Measurements from ENCODE around the gene PKN3. TPM values are rescaled to one million over a fixed set of nuclear protein-coding genes. Genes with fewer than 3 reads are reported as not detected.
A peak's percentile ranks its signal among the peaks of the same experiment; 100 is the strongest.

PKN3 gene
- total RNA-seq, 4 donors from 2014 or later, result 4.4 to 7.6 (median 6.4) TPM

DNA sequence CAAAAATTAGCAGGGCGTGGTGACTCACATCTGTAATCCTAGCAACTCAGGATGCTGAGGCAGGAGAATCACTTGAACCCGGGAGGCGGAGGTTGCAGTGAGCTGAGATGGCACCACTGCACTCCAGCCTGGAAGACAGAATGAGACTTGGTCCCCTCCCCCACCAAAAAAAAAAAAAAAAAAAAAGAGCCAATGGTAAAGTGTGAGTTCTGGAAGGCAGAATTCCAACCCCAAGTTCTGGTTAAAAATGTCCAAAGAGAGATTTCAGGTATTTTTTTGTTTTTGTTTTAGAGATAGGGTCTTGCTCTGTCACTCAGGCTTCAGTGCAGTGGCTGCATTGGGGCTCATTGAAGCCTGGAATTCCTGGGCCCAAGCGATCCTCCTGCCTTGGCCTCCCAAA lies 14.8 kb upstream of the PKN3 start:
- Histone ChIP-seq H3K27me3 (no peaks in the 10 kb centered on the region), H3K9me3 (no peaks in the 10 kb centered on the region), H3K27ac (peak overlapping the region in 1 of 3 donors; percentile 92), H3K4me1 (peaks cover 41 to 55% of the 10 kb centered on the region in 2 donors), H3K4me3 (replicated peaks in 1 of 3) (no peak overlapping the region), H3K36me3 (peaks cover 7 to 9% of the 10 kb centered on the region in 2 donors)
- intact Hi-C loops (cut with DNase I), result loop anchor here (10.0 kb wide), 1 partner anchor 53 kb away; no protein-coding TSS in a partner anchor
- WGBS, 2 donors, result 91 to 95% methylated on average over 4 of the region's 4 CpGs
- TF ChIP-seq, protein P1, sequence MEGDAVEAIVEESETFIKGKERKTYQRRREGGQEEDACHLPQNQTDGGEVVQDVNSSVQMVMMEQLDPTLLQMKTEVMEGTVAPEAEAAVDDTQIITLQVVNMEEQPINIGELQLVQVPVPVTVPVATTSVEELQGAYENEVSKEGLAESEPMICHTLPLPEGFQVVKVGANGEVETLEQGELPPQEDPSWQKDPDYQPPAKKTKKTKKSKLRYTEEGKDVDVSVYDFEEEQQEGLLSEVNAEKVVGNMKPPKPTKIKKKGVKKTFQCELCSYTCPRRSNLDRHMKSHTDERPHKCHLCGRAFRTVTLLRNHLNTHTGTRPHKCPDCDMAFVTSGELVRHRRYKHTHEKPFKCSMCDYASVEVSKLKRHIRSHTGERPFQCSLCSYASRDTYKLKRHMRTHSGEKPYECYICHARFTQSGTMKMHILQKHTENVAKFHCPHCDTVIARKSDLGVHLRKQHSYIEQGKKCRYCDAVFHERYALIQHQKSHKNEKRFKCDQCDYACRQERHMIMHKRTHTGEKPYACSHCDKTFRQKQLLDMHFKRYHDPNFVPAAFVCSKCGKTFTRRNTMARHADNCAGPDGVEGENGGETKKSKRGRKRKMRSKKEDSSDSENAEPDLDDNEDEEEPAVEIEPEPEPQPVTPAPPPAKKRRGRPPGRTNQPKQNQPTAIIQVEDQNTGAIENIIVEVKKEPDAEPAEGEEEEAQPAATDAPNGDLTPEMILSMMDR (IDR thresholded peaks at IDR 0.05), result no peak
- TF ChIP-seq POLR2A (IDR thresholded peaks at IDR 0.05), result no peak
- no peak for DNase-seq

DNA sequence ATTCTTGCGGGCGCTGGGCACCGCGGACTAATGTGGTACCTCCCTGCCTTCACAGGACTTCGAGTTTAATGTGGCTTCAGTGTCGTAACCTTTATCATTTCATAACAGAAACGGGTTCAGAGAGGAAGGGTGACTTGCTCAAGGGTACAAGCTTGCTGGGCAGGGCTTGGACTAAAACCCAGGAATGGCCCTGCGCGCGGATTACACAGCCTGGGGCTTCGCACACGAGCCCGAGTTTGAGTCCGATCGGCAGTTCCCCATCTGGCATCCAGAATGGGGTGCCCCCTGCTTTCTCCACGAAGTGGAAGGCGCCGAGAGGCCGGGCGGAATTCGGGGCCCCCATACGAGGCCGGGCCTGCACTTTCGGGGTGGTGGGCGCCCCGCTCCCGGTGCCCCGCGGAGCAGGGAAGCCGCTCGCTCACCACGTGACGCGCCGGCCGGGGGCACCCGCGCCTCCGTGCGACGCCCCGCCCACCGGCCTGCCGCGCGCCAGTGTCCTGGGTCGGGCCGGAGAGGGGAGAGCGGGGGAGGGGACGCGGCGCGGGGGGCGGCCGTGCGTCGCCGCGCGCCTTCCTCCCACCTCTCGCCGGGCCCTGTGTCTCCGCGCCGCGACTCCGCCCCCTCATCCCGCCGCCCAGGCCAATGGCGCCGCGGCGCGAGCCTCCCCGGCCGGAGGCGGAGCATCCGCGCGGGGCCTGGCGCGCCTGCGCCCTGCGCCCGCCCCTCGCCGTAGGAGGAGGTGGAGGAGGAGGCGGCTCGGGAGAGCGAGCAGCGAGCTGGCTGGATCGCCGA lies 13.6 kb upstream of the PKN3 start, which contains the start of gene SET:
Gene SET, plus strand, starts transcription at position 722 of the 792 bp plus-strand sequence. CDS start 361 bp downstream, outside the sequence.
- intact Hi-C loops (cut with DNase I), result loop anchor here (10.0 kb wide), 1 partner anchor 54 kb away; no protein-coding TSS in a partner anchor
- peaks cover 20 to 22% of the 10 kb centered on the region in 2 donors for H3K36me3 ChIP-seq
- DNase-seq, result peak; percentile 97
- 14 to 20% methylated on average over 14 to 17 of the region's 93 CpGs for WGBS, 2 donors
- no peaks in the 10 kb centered on the region for H3K9me3 ChIP-seq
- peak; percentile 21 to 98 for TF ChIP-seq POLR2A (IDR thresholded peaks at IDR 0.05)
- TF ChIP-seq, protein P1 (IDR thresholded peaks at IDR 0.05), result no peak
- peak within 1 kb of the TSS; percentile 24 to 89 (median 81) for H3K4me3 ChIP-seq (replicated peaks in 1 of 3)
- H3K27me3 ChIP-seq, result no peaks in the 10 kb centered on the region
- H3K27ac ChIP-seq, result peak within 1 kb of the TSS; percentile 92 to 96 (median 93)
- H3K4me1 ChIP-seq, result peaks cover 36 to 44% of the 10 kb centered on the region in 2 donors

DNA sequence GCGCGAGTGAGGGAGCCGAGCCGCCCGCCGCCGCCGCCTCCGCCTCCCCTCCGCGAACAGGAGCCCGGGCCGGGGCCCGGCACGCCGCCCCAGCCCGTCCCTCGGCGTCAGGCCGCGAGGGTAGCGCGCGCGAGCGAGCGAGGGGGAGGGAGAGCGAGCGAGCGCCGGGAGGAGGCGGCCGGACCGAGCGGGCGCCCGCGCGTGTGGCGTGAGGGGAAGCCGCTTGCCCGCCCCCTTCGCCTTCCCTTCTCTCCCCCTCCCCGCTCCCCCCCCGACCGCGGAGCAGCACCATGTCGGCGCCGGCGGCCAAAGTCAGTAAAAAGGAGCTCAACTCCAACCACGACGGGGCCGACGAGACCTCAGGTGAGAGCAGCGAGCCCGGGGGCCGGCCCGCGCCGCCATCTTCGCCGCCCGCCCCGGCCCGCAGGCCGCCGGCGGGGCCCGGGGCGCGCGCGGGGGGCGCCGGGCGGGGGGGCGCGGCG lies 13.0 kb upstream of the PKN3 start:
- no CpG with 5 or more reads among the region's 80 CpGs for WGBS, 2 donors
- TF ChIP-seq, protein P1 (IDR thresholded peaks at IDR 0.05), result no peak
- peak in 1 of 2 donors; percentile 98 for TF ChIP-seq POLR2A (IDR thresholded peaks at IDR 0.05)
- Histone ChIP-seq H3K4me1 (peaks cover 36 to 44% of the 10 kb centered on the region in 2 donors), H3K9me3 (no peaks in the 10 kb centered on the region), H3K4me3 (replicated peaks in 1 of 3) (peak overlapping the region; percentile 24 to 84 (median 49)), H3K27ac (peak overlapping the region; percentile 73 to 90 (median 84)), H3K36me3 (peaks cover 25 to 28% of the 10 kb centered on the region in 2 donors), H3K27me3 (no peaks in the 10 kb centered on the region)
- intact Hi-C loops (cut with DNase I), result loop anchor here (10.0 kb wide), 1 partner anchor 55 kb away; no protein-coding TSS in a partner anchor
- peak; percentile 55 to 60 for DNase-seq

DNA sequence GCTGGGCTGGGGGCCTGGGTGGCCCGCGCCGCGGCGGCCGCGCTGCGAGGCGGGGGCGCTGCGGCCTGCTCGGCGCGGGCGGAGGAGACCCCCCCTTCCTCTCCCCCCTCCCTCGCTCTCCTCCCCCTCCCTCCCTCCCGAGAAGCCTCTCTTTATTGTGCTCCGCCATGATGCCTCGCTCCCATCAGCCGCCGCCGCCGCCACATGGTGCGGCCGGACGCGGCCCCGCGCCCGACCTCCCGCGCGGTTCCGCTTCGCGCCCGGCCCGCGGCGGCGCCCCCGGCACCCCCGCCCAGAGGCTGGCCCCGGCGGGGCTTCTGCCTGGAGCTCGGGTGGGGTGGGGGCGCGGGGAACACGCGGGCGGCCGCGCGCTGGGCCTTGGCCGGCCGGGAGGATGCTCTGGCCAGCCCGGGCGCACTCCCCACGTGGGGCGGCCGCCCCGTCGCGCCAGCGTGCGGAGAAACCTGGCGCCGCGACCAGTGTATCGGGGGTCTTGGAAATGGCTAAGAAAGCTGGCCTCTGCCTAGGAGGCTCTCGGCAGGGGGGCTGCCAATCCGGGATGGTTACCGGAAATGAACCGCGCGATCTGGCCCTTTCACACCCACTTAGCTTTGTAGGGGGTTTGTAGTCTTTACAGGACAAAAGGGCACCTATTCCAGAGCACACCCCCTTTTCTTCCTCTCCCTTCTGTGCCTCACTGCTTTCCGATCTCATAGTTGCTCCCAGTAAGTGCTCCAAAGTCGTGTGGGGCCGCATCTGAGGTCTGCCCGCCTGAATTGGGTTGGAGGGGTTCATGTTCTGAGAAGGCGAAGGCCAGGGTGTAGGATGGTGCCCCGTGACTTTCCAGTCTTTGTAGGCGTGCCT lies 12.3 kb upstream of the PKN3 start:
- DNase-seq, result peak; percentile 38 to 40
- H3K27me3 ChIP-seq, result no peaks in the 10 kb centered on the region
- H3K4me3 ChIP-seq (replicated peaks in 1 of 3), result peak overlapping the region; percentile 19 to 89 (median 43)
- 2% methylated on average over 19 of the region's 83 CpGs for WGBS, 2 donors
- intact Hi-C loops (cut with DNase I), result loop anchor here (10.0 kb wide), 1 partner anchor 55 kb away; no protein-coding TSS in a partner anchor
- H3K27ac ChIP-seq, result peak overlapping the region in 2 of 3 donors; percentile 12 to 52
- H3K36me3 ChIP-seq, result peaks cover 28 to 34% of the 10 kb centered on the region in 2 donors
- peaks cover 30 to 37% of the 10 kb centered on the region in 2 donors for H3K4me1 ChIP-seq
- TF ChIP-seq, protein P1 (IDR thresholded peaks at IDR 0.05), result no peak
- no peak for TF ChIP-seq POLR2A (IDR thresholded peaks at IDR 0.05)
- H3K9me3 ChIP-seq, result no peaks in the 10 kb centered on the region

Data from thyroid gland (tissue), 4 donors.